ENCODE measurements around the gene ZNF213.
"Not testable (repeated sequence)": the region's sequence is repeated elsewhere in the genome, so short reads cannot be mapped to it uniquely, and the experiment has no call there.

Gene ZNF213

GRCh38 chr16:3148256-3149192, 13.7 kb downstream of the ZNF213 start:
- no peak for DNase-seq (ENCODE audit: low read depth in 2 of 2, low spot score in 1 of 2)

- no peak for DNase-seq (ENCODE audit: low read depth in 2 of 2, low spot score in 1 of 2)
These were observed 14.3 kb downstream of the ZNF213 start for GRCh38 chr16:3149193-3149530.

- DNase-seq (ENCODE audit: low read depth in 2 of 2, low spot score in 1 of 2) = no peak
These were observed 15.0 kb downstream of the ZNF213 start for GRCh38 chr16:3149630-3150345.

GRCh38 chr16:3150346-3151218, 15.8 kb downstream of the ZNF213 start:
- peak; percentile 90 to 100 for DNase-seq (ENCODE audit: low read depth in 2 of 2, low spot score in 1 of 2)

DNA sequence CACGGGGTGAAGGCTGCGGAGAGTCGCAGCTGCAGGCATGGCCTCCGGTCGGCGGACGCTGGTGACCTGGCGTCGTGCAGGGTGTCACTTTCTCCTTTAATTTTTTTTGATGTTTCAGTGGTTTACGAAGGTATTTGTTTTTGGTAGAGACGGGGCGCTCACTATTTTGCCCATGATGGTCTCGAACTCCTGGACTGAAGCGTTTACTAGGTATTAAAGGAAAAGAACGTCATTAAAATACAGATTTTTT, 17.1 kb downstream of the ZNF213 start:
- DNase-seq (ENCODE audit: low read depth in 2 of 2, low spot score in 1 of 2) = no peak

DNA sequence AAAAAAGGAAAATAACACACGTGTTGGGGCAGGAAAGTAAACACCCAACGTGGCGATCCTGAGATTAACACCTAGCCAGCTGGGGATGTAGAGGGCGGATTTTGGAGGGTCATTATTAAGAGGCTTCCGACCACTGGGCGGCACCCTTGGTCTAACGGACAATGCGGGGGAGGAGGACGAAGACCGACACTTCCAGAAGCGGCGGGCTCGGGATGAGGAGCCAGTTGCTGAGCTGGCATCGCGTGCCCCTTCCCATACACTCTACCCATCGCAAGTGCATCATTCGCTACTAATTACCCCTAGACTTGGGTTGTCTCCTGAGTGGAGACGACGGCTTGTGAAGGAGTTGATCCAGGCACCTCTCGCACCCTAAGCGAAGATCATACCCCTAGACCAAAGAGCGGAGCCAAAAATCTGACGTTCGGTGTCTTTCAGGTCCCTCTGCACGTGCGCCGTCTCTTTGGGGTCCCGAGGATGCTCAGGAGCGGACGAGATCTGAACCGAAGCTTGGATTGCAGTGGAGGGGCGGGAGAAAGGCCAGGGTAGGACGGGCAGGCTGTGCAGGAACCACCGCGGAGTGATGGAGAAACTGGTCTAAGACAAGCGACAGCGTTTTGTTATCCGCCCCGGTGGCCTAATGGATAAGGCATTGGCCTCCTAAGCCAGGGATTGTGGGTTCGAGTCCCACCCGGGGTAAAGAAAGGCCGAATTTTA, 17.6 kb downstream of the ZNF213 start:
- peak; percentile 68 to 79 for DNase-seq (ENCODE audit: low read depth in 2 of 2, low spot score in 1 of 2)

- no peak for DNase-seq (ENCODE audit: low read depth in 2 of 2, low spot score in 1 of 2)
These were observed 18.2 kb downstream of the ZNF213 start for GRCh38 chr16:3152991-3153368.

DNA sequence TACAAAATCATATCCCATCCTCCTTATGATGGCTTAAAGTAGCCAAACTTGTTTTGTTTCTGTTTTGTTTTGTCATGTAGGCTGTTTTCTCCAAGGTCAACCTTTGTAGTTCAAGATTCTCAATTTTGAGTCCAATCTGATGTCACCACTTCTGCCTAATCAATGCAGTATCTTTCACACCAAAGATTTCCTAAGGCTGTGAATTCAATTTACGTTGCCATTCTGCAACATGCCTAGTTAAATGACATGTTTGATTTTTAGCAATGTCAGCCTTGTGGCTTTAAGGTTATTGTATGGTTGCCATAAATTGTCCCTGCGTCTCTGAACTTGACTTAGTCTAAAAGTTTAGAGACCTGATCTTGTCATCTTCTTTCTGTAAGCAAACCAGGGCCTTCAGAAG, 20.4 kb downstream of the ZNF213 start:
- no peak for DNase-seq (ENCODE audit: low read depth in 2 of 2, low spot score in 1 of 2)

GRCh38 chr16:3155972-3156371, 21.1 kb downstream of the ZNF213 start:
- no peak for DNase-seq (ENCODE audit: low read depth in 2 of 2, low spot score in 1 of 2)

GRCh38 chr16:3157229-3158025, 22.6 kb downstream of the ZNF213 start:
- DNase-seq (ENCODE audit: low read depth in 2 of 2, low spot score in 1 of 2) = peak in 1 of 2 donors; percentile 47

DNA sequence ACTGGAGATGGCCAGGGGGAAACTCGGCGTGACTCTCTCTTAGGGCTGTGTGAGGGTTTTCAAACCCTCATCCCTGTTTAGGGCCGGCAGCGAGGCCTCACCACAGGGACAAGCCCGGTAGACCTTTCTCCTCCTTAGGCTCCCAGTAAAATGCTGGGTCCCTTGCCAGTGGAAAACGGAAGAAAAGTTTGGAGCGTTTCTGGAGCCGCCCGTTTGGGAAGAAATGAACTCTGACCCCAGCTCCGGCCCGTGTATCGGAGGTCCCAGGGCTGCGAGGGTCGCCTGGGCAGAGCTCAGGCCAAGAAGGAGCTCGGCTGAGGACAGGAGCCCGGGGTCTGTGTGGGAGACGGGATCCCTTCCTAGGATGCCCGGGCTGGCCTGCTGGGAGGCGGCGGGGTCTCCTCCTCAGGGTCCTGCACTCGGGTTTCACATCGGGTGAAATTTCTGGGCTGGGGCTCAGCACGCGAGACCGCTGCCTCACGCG, 23.2 kb downstream of the ZNF213 start:
- no peak for DNase-seq (ENCODE audit: low read depth in 2 of 2, low spot score in 1 of 2)

GRCh38 chr16:3158510-3159314, 23.9 kb downstream of the ZNF213 start:
- DNase-seq (ENCODE audit: low read depth in 2 of 2, low spot score in 1 of 2) = peak; percentile 91

- no peak for DNase-seq (ENCODE audit: low read depth in 2 of 2, low spot score in 1 of 2)
These were observed 26.6 kb downstream of the ZNF213 start for GRCh38 chr16:3161235-3162018.

DNA sequence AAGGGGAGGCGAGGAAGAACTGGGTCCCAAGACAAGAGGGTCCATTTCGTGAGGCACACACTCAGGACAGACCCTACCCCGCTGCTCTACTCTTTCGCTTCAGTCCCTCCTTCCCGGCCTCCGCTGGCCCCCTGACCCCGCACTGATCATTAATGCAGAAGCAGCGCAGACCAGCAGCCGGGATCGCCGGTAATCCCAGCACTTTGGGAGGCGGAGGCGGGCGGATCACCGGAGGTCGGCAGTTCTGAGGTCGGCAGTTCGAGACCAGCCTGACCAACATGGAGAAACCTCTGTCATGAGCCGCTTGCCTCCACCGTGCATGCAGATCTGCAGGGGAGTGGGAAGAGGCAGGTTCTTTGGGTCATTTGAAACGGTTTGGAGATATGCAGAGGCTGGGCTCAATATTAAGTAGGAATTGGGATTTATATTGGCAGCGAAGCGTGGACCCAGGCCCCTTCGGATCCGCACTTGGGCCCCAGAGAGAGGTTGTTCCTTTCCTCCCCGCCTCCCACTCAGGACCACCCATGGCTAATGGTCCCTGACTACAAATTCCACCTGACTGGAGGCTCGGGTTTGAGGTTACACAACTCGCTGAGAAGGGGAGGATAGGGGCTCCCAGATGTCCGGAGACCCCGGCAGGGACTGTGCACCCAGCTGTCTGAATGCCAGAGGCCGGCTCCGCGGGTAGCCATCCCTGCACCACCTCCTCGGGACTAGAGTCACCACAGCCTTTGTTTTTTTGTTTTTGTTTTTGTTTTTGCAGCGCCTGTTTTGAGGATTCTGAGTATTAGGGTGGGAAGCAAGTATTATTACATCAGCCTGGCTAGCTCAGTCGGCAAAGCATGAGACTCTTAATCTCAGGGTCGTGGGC, 29.5 kb downstream of the ZNF213 start:
- no peak for DNase-seq (ENCODE audit: low read depth in 2 of 2, low spot score in 1 of 2)

GRCh38 chr16:3165111-3165822, 30.4 kb downstream of the ZNF213 start:
- no peak for DNase-seq (ENCODE audit: low read depth in 2 of 2, low spot score in 1 of 2)

GRCh38 chr16:3166505-3166886, 31.7 kb downstream of the ZNF213 start:
- DNase-seq (ENCODE audit: low read depth in 2 of 2, low spot score in 1 of 2) = no peak

- not testable (repeated sequence) for DNase-seq (ENCODE audit: low read depth in 2 of 2, low spot score in 1 of 2)
These were observed 33.9 kb downstream of the ZNF213 start for GRCh38 chr16:3168729-3169128.
